Mononuclear cell (primary cell): ENCODE measurements around the gene NCR2. TPM values are rescaled to one million over a fixed set of nuclear protein-coding genes. Genes with fewer than 3 reads are reported as not detected.

ENCODE experiments used
- H3K27me3 ChIP-seq: 2 replicates; pipeline ENCODE4 v1.6.0; 2011; ENCODE audit warnings: low read length, control low read depth; ENCODE audit not compliant: insufficient read depth
- H3K4me1 ChIP-seq: 2 replicates; pipeline ENCODE4 v1.5.1; 2011; ENCODE audit warnings: mild to moderate bottlenecking, low read length, control low read depth; ENCODE audit not compliant: insufficient read depth
- H3K4me3 ChIP-seq: 2 replicates; pipeline ENCODE4 v1.5.1; 2011; ENCODE audit warnings: mild to moderate bottlenecking, low read length, moderate library complexity
- H3K9me3 ChIP-seq: 2 replicates; pipeline ENCODE4 v1.5.1; 2011; ENCODE audit warnings: low read depth, mild to moderate bottlenecking, control low read depth, low read length
- total RNA-seq: library from RNA; depleted of rRNA; stranded (reverse); fragments of >200 nt; gene quantifications from one replicate; pipeline ENCODE4 v1.2.3, GENCODE V29; 2012

The NCR2 gene
- total RNA-seq, 1 donor: not detected

- Histone ChIP-seq H3K27me3 (peaks cover 32% of the 10 kb centered on the region), H3K4me1 (peaks cover 17% of the 10 kb centered on the region), H3K9me3 (no peaks in the 10 kb centered on the region), H3K4me3 (no peak overlapping the region)
These were observed 16.5 kb upstream of the NCR2 start for GRCh38 chr6:41318654-41319565.

GRCh38 chr6:41321183-41321582 lies 14.2 kb upstream of the NCR2 start:
- H3K4me1 ChIP-seq: peaks cover 17% of the 10 kb centered on the region
- no peak overlapping the region for H3K4me3 ChIP-seq
- H3K9me3 ChIP-seq: no peaks in the 10 kb centered on the region
- peaks cover 16% of the 10 kb centered on the region for H3K27me3 ChIP-seq

GRCh38 chr6:41325446-41326066 lies 9.9 kb upstream of the NCR2 start:
- Histone ChIP-seq H3K4me1 (no peaks in the 10 kb centered on the region), H3K9me3 (no peaks in the 10 kb centered on the region), H3K27me3 (peaks cover 6% of the 10 kb centered on the region), H3K4me3 (no peak overlapping the region)

GRCh38 chr6:41326092-41326491 lies 9.3 kb upstream of the NCR2 start:
- Histone ChIP-seq H3K27me3 (peaks cover 6% of the 10 kb centered on the region), H3K4me1 (no peaks in the 10 kb centered on the region), H3K4me3 (no peak overlapping the region), H3K9me3 (no peaks in the 10 kb centered on the region)

GRCh38 chr6:41327177-41327576 lies 8.2 kb upstream of the NCR2 start:
- Histone ChIP-seq H3K9me3 (no peaks in the 10 kb centered on the region), H3K4me1 (peaks cover 10% of the 10 kb centered on the region), H3K4me3 (no peak overlapping the region), H3K27me3 (peaks cover 6% of the 10 kb centered on the region)

GRCh38 chr6:41331401-41332150 lies 3.8 kb upstream of the NCR2 start:
- Histone ChIP-seq H3K4me1 (peaks cover 36% of the 10 kb centered on the region), H3K4me3 (no peak overlapping the region), H3K27me3 (no peaks in the 10 kb centered on the region), H3K9me3 (no peaks in the 10 kb centered on the region)

- Histone ChIP-seq H3K9me3 (no peaks in the 10 kb centered on the region), H3K27me3 (no peaks in the 10 kb centered on the region), H3K4me1 (peaks cover 36% of the 10 kb centered on the region), H3K4me3 (no peak overlapping the region)
These were observed 3.2 kb upstream of the NCR2 start for GRCh38 chr6:41332241-41332640.

DNA sequence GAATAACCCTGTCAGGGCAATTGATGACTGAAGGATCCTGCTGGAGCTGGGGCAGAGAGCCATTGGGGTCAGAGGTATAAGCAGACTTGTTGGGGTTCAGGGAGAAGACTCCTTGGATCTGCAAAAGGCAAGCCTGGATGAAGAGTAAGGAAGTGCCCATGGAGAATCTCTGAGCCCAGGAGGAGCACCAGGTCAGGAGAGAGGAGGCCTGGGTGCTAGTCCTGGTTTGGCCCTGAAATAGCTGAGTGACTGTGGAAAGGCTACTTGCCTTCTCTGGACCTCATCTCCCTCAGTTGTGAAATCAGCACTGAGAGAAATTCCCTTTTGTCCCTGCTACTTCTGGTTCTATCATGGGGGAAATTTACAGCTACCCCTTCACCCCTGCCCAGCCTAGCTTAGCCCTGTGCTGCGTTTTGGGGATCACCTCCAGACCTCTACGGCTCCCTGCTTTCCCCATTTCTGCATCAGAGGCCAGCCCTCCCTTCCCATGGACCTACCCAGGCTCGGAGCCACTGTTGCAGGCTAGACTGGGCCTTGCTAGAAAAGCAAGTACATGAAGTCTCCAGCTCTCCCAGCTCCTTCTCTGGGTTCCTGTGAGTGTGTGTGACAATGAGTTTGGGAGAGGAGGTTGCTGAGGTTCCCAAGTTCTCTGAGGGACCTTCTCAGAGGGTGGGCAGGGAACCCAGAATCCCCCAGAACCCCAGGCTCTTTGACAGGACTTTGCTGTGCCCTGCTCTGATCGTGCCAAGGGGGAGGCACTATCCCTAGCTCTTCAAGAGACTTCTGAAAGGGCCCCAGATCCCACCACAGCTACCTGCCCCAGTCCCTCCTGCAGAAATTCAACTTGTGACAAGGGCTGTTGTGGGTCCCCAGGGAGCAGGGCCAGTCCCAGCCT lies 2.3 kb upstream of the NCR2 start:
- no peaks in the 10 kb centered on the region for H3K27me3 ChIP-seq
- H3K4me1 ChIP-seq: peaks cover 36% of the 10 kb centered on the region
- no peaks in the 10 kb centered on the region for H3K9me3 ChIP-seq
- H3K4me3 ChIP-seq: no peak overlapping the region

- H3K9me3 ChIP-seq: no peaks in the 10 kb centered on the region
- peaks cover 36% of the 10 kb centered on the region for H3K4me1 ChIP-seq
- H3K27me3 ChIP-seq: no peaks in the 10 kb centered on the region
- H3K4me3 ChIP-seq: no peak overlapping the region
These were observed 847 bp upstream of the NCR2 start for GRCh38 chr6:41334482-41335040.

- Histone ChIP-seq H3K27me3 (no peaks in the 10 kb centered on the region), H3K9me3 (no peaks in the 10 kb centered on the region), H3K4me3 (no peak overlapping the region), H3K4me1 (peaks cover 36% of the 10 kb centered on the region)
These were observed 535 bp downstream of the NCR2 start for GRCh38 chr6:41335943-41336342.

DNA sequence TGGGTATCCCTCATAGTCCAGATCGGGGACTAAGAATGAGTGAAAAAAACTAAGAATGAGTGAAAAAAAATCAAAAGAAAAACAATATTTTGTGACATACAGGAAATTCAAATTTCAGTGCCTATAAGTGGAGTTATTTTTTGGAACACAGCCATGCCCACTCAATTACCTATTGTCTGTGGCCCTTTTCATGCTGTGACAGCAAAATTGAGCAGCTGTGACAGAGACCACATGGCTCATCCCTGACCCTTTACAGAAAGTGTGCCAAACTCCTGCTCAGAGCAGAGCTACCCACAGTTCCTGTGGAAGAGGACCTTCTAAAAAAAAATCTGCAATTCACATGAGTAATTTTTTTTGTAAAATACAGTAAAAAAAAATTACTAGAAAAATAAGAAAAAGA lies 1.4 kb downstream of the NCR2 start:
- no peaks in the 10 kb centered on the region for H3K9me3 ChIP-seq
- H3K4me1 ChIP-seq: peaks cover 30% of the 10 kb centered on the region
- H3K27me3 ChIP-seq: no peaks in the 10 kb centered on the region
- no peak overlapping the region for H3K4me3 ChIP-seq

GRCh38 chr6:41337709-41338108 lies 2.3 kb downstream of the NCR2 start:
- Histone ChIP-seq H3K27me3 (no peaks in the 10 kb centered on the region), H3K9me3 (no peaks in the 10 kb centered on the region), H3K4me3 (no peak overlapping the region), H3K4me1 (peaks cover 21% of the 10 kb centered on the region)

DNA sequence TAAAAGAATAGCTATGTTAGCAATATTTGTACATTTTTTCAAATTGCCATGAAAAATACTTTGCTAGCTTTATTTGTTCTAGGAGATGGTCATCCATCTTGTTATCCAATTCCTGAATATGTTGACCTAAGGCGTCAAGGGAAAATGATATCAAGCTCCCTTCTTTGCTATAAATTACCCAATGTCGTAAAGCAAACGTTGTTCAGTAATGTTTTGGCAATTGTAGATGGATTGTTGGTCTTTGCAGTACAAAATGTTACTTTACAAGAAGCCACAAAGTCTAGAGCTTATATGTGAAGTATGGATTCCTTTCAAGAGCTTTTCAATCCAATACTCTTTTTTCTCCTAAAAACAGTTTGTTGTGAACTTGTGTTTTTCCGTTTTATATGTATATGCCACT lies 3.3 kb downstream of the NCR2 start:
- Histone ChIP-seq H3K27me3 (no peaks in the 10 kb centered on the region), H3K4me1 (peaks cover 12% of the 10 kb centered on the region), H3K4me3 (no peak overlapping the region), H3K9me3 (no peaks in the 10 kb centered on the region)

GRCh38 chr6:41341580-41341979 lies 6.2 kb downstream of the NCR2 start:
- Histone ChIP-seq H3K4me1 (peaks cover 13% of the 10 kb centered on the region), H3K9me3 (no peaks in the 10 kb centered on the region), H3K27me3 (no peaks in the 10 kb centered on the region), H3K4me3 (no peak overlapping the region)
